H1 (cell line): ENCODE results near the gene ZFP3. TPM values are rescaled to one million over a fixed set of nuclear protein-coding genes. Genes with fewer than 3 reads are reported as not detected.
A peak's percentile ranks its signal among the peaks of the same experiment; 100 is the strongest.

ENCODE experiments used
- CTCF ChIA-PET: fragments of 300-600 bp; sonication (Branson Sonifier 250); formaldehyde crosslinking; loops from one replicate; lab custom pipeline; 2021; ENCODE audit not compliant: partially characterized antibody; lab: Charles Lee
- POLR2A ChIA-PET: fragments of 300-600 bp; sonication (Branson Sonifier 250); formaldehyde crosslinking; loops from one replicate; lab custom pipeline; 2021; ENCODE audit warnings: inconsistent platforms; ENCODE audit not compliant: partially characterized antibody; lab: Charles Lee
- DNase-seq, 2 experiments: peaks; one replicate each; pipeline versions ENCODE4 v3.0.0 to v3.0.0-alpha.2; 2010 to 2022; ENCODE audit warnings: low spot score in 2 of 2, low read depth in 1 of 2, mixed read lengths in 1 of 2
- FAIRE-seq: peaks from 2 replicates; lab custom pipeline; 2011; peaks lifted over from hg19 to GRCh38; lab: Jason Lieb, UNC
- H2AFZ ChIP-seq: 2 replicates; pipeline ENCODE4 v1.8.1; 2012; ENCODE audit warnings: low read length, inconsistent platforms
- H2AK5ac ChIP-seq: 2 replicates; pipeline ENCODE4 v1.6.1; 2013; ENCODE audit warnings: low read depth, low read length
- H2BK120ac ChIP-seq: replicated peaks from 2 replicates; pipeline ENCODE3; 2013; ENCODE audit warnings: low read depth, low read length, inconsistent platforms
- H2BK12ac ChIP-seq: 2 replicates; pipeline ENCODE4 v1.6.1; 2013; ENCODE audit warnings: low read depth, low read length
- H2BK15ac ChIP-seq: 2 replicates; pipeline ENCODE4 v1.6.1; 2013; ENCODE audit warnings: low read length
- H2BK20ac ChIP-seq: 2 replicates; pipeline ENCODE4 v1.6.1; 2013; ENCODE audit warnings: low read length
- H2BK5ac ChIP-seq: 2 replicates; pipeline ENCODE4 v1.6.1; 2013; ENCODE audit warnings: low read depth, low read length
- H3K14ac ChIP-seq: 2 replicates; pipeline ENCODE4 v1.6.1; 2013; ENCODE audit warnings: inconsistent platforms; ENCODE audit not compliant: insufficient read length
- H3K18ac ChIP-seq: 2 replicates; pipeline ENCODE4 v1.6.1; 2013; ENCODE audit warnings: low read length; ENCODE audit errors: extremely low read depth
- H3K23ac ChIP-seq: 2 replicates; pipeline ENCODE4 v1.6.1; 2013; ENCODE audit warnings: inconsistent platforms; ENCODE audit not compliant: insufficient read length
- H3K23me2 ChIP-seq: 2 replicates; pipeline ENCODE4 v1.6.1; 2013; ENCODE audit warnings: low read depth, low read length
- H3K27ac ChIP-seq: 2 replicates; pipeline ENCODE4 v1.6.1; 2011; ENCODE audit warnings: low read depth, low read length, inconsistent platforms
- H3K27me3 ChIP-seq, 4 experiments: replicated peaks in 1 of 4; 1 replicate in 1 of 4; 2 replicates in 3 of 4; pipeline versions ENCODE4 v1.6.1 to v1.8.1; 2011 to 2013; ENCODE audit warnings: low read length in 3 of 4, mild to moderate bottlenecking in 3 of 4, inconsistent platforms in 2 of 4, mixed read lengths in 2 of 4, moderate library complexity in 1 of 4; ENCODE audit not compliant: control insufficient read depth in 3 of 4, insufficient read depth in 3 of 4; ENCODE audit errors: extremely low read depth in 1 of 4
- H3K36me3 ChIP-seq, 4 experiments: 2 replicates each; pipeline versions ENCODE4 v1.6.1 to v1.8.1; 2011 to 2013; ENCODE audit warnings: mild to moderate bottlenecking in 4 of 4, low read length in 3 of 4, moderate library complexity in 2 of 4, control low read depth in 1 of 4, inconsistent platforms in 1 of 4; ENCODE audit not compliant: insufficient read depth in 4 of 4, control insufficient read depth in 2 of 4
- H3K4ac ChIP-seq: replicated peaks from 2 replicates; pipeline ENCODE3; 2013; ENCODE audit warnings: low read length, low read depth, mixed read lengths, inconsistent platforms; ENCODE audit not compliant: insufficient read length
- H3K4me1 ChIP-seq, 4 experiments: replicated peaks in 1 of 4; 1 replicate in 1 of 4; 2 replicates in 3 of 4; pipeline versions ENCODE4 v1.6.1 to v1.8.1; 2011 to 2013; ENCODE audit warnings: low read length in 3 of 4, inconsistent platforms in 2 of 4, mixed read lengths in 1 of 4; ENCODE audit not compliant: insufficient read depth in 4 of 4, control insufficient read depth in 3 of 4
- H3K4me2 ChIP-seq, 2 experiments: 2 replicates each; pipeline versions ENCODE4 v1.6.1 to v1.8.1; 2011 to 2013; ENCODE audit warnings: low read depth in 2 of 2, low read length in 2 of 2, control low read depth in 1 of 2, inconsistent platforms in 1 of 2, mild to moderate bottlenecking in 1 of 2; ENCODE audit not compliant: insufficient read depth in 1 of 2
- H3K4me3 ChIP-seq, 4 experiments: fragments of 200-600, 300-600 bp in 1 of 4; sonication (generic), shearing (Covaris generic), sonication (Bioruptor Twin) in 1 of 4; 2 replicates each; pipeline versions ENCODE4 v1.5.1 to v1.8.1; 2011 to 2016; ENCODE audit warnings: low read length in 4 of 4, low read depth in 3 of 4, control low read depth in 2 of 4, inconsistent platforms in 2 of 4, mild to moderate bottlenecking in 2 of 4, mixed read lengths in 1 of 4, moderate library complexity in 1 of 4; ENCODE audit not compliant: insufficient read depth in 2 of 4; ENCODE audit errors: extremely low read depth in 1 of 4
- H3K56ac ChIP-seq: replicated peaks from 2 replicates; pipeline ENCODE3; 2013; ENCODE audit warnings: low read depth, mild to moderate bottlenecking, mixed read lengths, low read length, inconsistent platforms; ENCODE audit not compliant: insufficient read length
- H3K79me1 ChIP-seq: 2 replicates; pipeline ENCODE4 v1.6.1; 2013; ENCODE audit warnings: low read depth, low read length, control low read depth
- H3K79me2 ChIP-seq, 2 experiments: 2 replicates each; pipeline versions ENCODE4 v1.6.1 to v1.8.1; 2012 to 2013; ENCODE audit warnings: low read length in 2 of 2, mild to moderate bottlenecking in 2 of 2, inconsistent platforms in 1 of 2; ENCODE audit not compliant: insufficient read depth in 2 of 2, control insufficient read depth in 1 of 2
- H3K9ac ChIP-seq, 4 experiments: replicated peaks in 1 of 4; 1 replicate in 1 of 4; 2 replicates in 3 of 4; pipeline versions ENCODE4 v1.6.1 to v1.8.1; 2011 to 2013; ENCODE audit warnings: low read depth in 3 of 4, low read length in 3 of 4, control low read depth in 2 of 4, mild to moderate bottlenecking in 2 of 4, moderate library complexity in 2 of 4, inconsistent platforms in 1 of 4; ENCODE audit errors: extremely low read depth in 1 of 4
- H3K9me3 ChIP-seq, 2 experiments: 2 replicates each; pipeline versions ENCODE4 v1.6.1 to v1.8.1; 2012 to 2013; ENCODE audit warnings: mild to moderate bottlenecking in 2 of 2, moderate library complexity in 2 of 2, control low read depth in 1 of 2, inconsistent platforms in 1 of 2, low read depth in 1 of 2, low read length in 1 of 2, mixed read lengths in 1 of 2; ENCODE audit not compliant: insufficient read depth in 2 of 2
- H4K20me1 ChIP-seq, 2 experiments: replicated peaks in 1 of 2; 2 replicates each; pipeline versions ENCODE3 to v1.8.1; 2011 to 2013; ENCODE audit warnings: inconsistent platforms in 2 of 2, low read length in 2 of 2, mild to moderate bottlenecking in 1 of 2; ENCODE audit not compliant: insufficient read depth in 2 of 2, control insufficient read depth in 1 of 2
- H4K5ac ChIP-seq: 2 replicates; pipeline ENCODE4 v1.6.1; 2013; ENCODE audit warnings: low read length, low read depth, mixed read lengths, inconsistent platforms; ENCODE audit not compliant: insufficient read length
- H4K8ac ChIP-seq: 2 replicates; pipeline ENCODE4 v1.8.0; 2013; ENCODE audit warnings: mild to moderate bottlenecking, moderate library complexity, low read length, inconsistent platforms; ENCODE audit not compliant: insufficient read depth; ENCODE audit errors: extremely low read depth
- H4K91ac ChIP-seq: replicated peaks from 2 replicates; pipeline ENCODE3; 2013; ENCODE audit warnings: low read length, mixed read lengths, inconsistent platforms; ENCODE audit not compliant: insufficient read length
- BCL11A ChIP-seq, 2 experiments: IDR thresholded peaks; one replicate each; pipeline ENCODE4 v1.6.1; 2011; ENCODE audit warnings: low read depth in 2 of 2, low read length in 2 of 2, mild to moderate bottlenecking in 2 of 2
- EGR1 ChIP-seq: IDR thresholded peaks from 2 replicates; pipeline ENCODE4 v1.6.1; 2011; ENCODE audit warnings: low read depth, low read length, borderline replicate concordance
- EZH2 ChIP-seq: fragments of 200-600 bp; sonication (generic); IDR thresholded peaks from 2 replicates; pipeline ENCODE4 v1.7.1; 2012; ENCODE audit warnings: low read depth, mild to moderate bottlenecking, moderate library complexity, low read length, inconsistent platforms; ENCODE audit not compliant: severe bottlenecking
- FOSL1 ChIP-seq: IDR thresholded peaks from 2 replicates; pipeline ENCODE4 v1.6.1; 2011; ENCODE audit warnings: mild to moderate bottlenecking, low read depth, low read length, moderate library complexity; ENCODE audit not compliant: insufficient read depth
- GABPA ChIP-seq: IDR thresholded peaks from 2 replicates; pipeline ENCODE4 v1.6.1; 2011; ENCODE audit warnings: mild to moderate bottlenecking, low read length, moderate library complexity, borderline replicate concordance; ENCODE audit not compliant: insufficient read depth
- NANOG ChIP-seq: IDR thresholded peaks from 2 replicates; pipeline ENCODE4 v1.6.1; 2011; ENCODE audit warnings: low read length, low read depth, mild to moderate bottlenecking, inconsistent platforms; ENCODE audit not compliant: insufficient read depth, poor library complexity, severe bottlenecking
- TBP ChIP-seq: IDR thresholded peaks from 2 replicates; pipeline ENCODE4 v1.6.1; 2011; ENCODE audit warnings: low read depth, low read length, improper control_type of control experiment
- WGBS, 2 experiments: shearing (Covaris generic) in 1 of 2; methylation state at CpG; one replicate each; pipeline versions ENCODE4 v1.1.6 to v1.1.7; 2013 to 2015; ENCODE audit warnings: low lambda C conversion rate in 2 of 2, mixed read lengths in 2 of 2, inconsistent platforms in 1 of 2, low coverage in 1 of 2, missing lambda C conversion rate in 1 of 2; ENCODE audit not compliant: insufficient replicate concordance in 2 of 2, insufficient coverage in 1 of 2, insufficient read length in 1 of 2; ENCODE audit errors: extremely low coverage in 1 of 2, missing lambda C conversion rate in 1 of 2; 5-methylcytosine and 5-hydroxymethylcytosine counted together
- polyA plus RNA-seq, 7 experiments: library from polyadenylated mRNA; depleted of rRNA in 3 of 7; stranded (reverse) in 5 of 7; unstranded in 2 of 7; fragments of >200 nt in 5 of 7; fragments of 200-250 nt in 2 of 7; gene quantifications; 1 replicate in 5 of 7; 2 replicates in 1 of 7; 4 replicates in 1 of 7; pipeline versions ENCODE4 v1.2.1 to v1.2.3, GENCODE V29; 2011 to 2013; ENCODE audit warnings: missing spikeins in 2 of 7, mixed read lengths in 2 of 7
- total RNA-seq: library from RNA; stranded (reverse); fragmentation: NEBNext Ultra II Directional; extraction: Animal tissue kit (Norgen Biotek cat#: 25700); gene quantifications from 2 replicates; pipeline ENCODE4 v1.2.1, GENCODE V29; 2021
- TF ChIP-seq, protein P1 (sequence below): IDR thresholded peaks from 2 replicates; pipeline ENCODE4 v1.6.1; 2011; ENCODE audit warnings: low read length, improper control_type of control experiment
- TF ChIP-seq, protein P2 (sequence below): IDR thresholded peaks from 2 replicates; pipeline ENCODE4 v1.6.1; 2012; ENCODE audit warnings: inconsistent platforms

The ZFP3 gene
- total and polyA plus RNA-seq, 2 of the 8 experiments (the other 6 are each of a cell fraction or from before 2014, with no cell fraction given): 0.15 to 0.44 TPM

DNA sequence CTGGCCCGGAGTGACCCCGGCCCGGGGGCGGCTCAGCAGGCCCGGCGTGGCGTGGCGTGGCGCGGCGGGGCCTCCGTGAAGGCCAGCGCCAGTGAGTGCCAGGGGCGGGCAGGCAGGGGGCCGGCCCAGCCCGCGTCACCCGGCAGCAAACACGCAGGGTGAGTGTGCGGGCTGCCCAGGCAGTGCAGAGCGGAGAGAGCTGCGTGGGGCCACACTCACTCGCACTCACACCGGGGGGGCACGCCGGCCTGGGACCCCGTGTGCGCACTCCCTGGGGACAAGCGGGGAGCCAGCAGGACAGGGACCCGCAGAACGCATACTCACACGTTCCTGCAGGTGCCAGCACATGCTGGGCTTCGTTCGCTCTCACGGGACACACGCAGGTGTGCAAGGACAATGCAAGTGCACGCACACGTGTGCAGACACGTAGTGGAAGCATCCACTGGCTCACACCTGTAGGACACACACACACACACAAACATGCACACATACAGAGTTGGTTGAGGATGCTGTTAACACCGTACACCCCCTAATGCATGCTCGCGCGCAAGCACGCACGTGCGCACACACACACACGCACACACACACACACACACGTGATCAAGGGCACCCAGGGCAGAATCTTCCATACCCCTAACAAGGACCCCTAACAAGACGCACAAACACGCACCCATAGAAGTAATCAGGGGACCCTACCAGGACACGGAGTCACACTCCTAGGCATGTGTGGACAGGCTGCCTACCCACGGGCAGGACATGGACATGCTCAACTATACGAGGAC lies 45.3 kb downstream of the ZFP3 start:
- peak overlapping the region; percentile 98; the same call in 1 of the 2 replicates for H2AK5ac ChIP-seq
- H3K9me3 ChIP-seq: no peaks in the 10 kb centered on the region
- H2BK20ac ChIP-seq: peak overlapping the region; percentile 40; the same call in 1 of the 2 replicates
- H3K79me2 ChIP-seq: no peaks in the 10 kb centered on the region
- peaks cover 0 to 5% (median 2%) of the 10 kb centered on the region in 4 experiments; a peak in 3 of 7 replicates for H3K4me1 ChIP-seq
- POLR2A ChIA-PET: interaction anchor here (1.1 to 4.2 kb wide), 4 partner anchors 8 to 39 kb away, joined by 3 to 28 read pairs (median 8); partner anchors contain the start of gene ZNF232
- no peak overlapping the region for H2BK120ac ChIP-seq
- H2AFZ ChIP-seq: no peak overlapping the region
- peak overlapping the region; percentile 92; the same call in 1 of the 2 replicates for H2BK12ac ChIP-seq
- no peak overlapping the region for H3K56ac ChIP-seq
- H4K8ac ChIP-seq: peak overlapping the region; percentile 71
- no peaks in the 10 kb centered on the region for H3K36me3 ChIP-seq
- no peak overlapping the region for H3K14ac ChIP-seq
- FAIRE-seq (no peak), DNase-seq (no peak)
- peaks cover 0 to 26% (median 14%) of the 10 kb centered on the region in 4 experiments; a peak in 6 of 7 replicates for H3K27me3 ChIP-seq
- H3K79me1 ChIP-seq: no peaks in the 10 kb centered on the region; the same call in 1 of the 2 replicates
- H3K23me2 ChIP-seq: peaks cover 5% of the 10 kb centered on the region; the same call in 1 of the 2 replicates
- no peak overlapping the region; a peak in 1 of 7 replicates for H3K9ac ChIP-seq
- H2BK5ac ChIP-seq: no peak overlapping the region
- H4K91ac ChIP-seq: no peak overlapping the region
- peak overlapping the region in 2 of 4 experiments; percentile 58 to 74; a peak in 4 of 8 replicates for H3K4me3 ChIP-seq
- H4K5ac ChIP-seq: no peak overlapping the region
- H3K27ac ChIP-seq: no peak overlapping the region
- H3K23ac ChIP-seq: peak overlapping the region; percentile 32
- peak overlapping the region; percentile 53 for H3K4ac ChIP-seq
- H3K4me2 ChIP-seq: peak overlapping the region; percentile 63 to 97
- no peak overlapping the region; the same call in none of the 2 replicates for H3K18ac ChIP-seq
- peaks cover 0 to 2% of the 10 kb centered on the region in 2 experiments for H4K20me1 ChIP-seq
- CTCF ChIA-PET: no interaction called here
- WGBS, 2 experiments: 81% methylated on average over 32 of the region's 53 CpGs; no CpG with 5 or more reads in 1 of the 2 experiments
- peak overlapping the region; percentile 84 for H2BK15ac ChIP-seq
- TF ChIP-seq EGR1: no peak
- TF ChIP-seq, protein P1, sequence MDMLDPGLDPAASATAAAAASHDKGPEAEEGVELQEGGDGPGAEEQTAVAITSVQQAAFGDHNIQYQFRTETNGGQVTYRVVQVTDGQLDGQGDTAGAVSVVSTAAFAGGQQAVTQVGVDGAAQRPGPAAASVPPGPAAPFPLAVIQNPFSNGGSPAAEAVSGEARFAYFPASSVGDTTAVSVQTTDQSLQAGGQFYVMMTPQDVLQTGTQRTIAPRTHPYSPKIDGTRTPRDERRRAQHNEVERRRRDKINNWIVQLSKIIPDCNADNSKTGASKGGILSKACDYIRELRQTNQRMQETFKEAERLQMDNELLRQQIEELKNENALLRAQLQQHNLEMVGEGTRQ: no peak
- no peak for TF ChIP-seq GABPA
- no peak for TF ChIP-seq BCL11A (IDR thresholded peaks at IDR 0.05; ENCODE audit: low read depth in 2 of 2, low read length in 2 of 2)
- TF ChIP-seq, protein P2, sequence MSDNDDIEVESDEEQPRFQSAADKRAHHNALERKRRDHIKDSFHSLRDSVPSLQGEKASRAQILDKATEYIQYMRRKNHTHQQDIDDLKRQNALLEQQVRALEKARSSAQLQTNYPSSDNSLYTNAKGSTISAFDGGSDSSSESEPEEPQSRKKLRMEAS: peak; percentile 70
- TF ChIP-seq NANOG: no peak
- TF ChIP-seq TBP: no peak
- TF ChIP-seq EZH2: peak; percentile 8
- no peak for TF ChIP-seq FOSL1
